Thoracic aorta (tissue), 2 donors: ENCODE results near the gene CCDC142. TPM values are rescaled to one million over a fixed set of nuclear protein-coding genes. Genes with fewer than 3 reads are reported as not detected.
A peak's percentile ranks its signal among the peaks of the same experiment; 100 is the strongest.

Experiments
- ATAC-seq: fragments of 150-250 bp; one replicate; pipeline ENCODE4 v1.8.0; 2017; ENCODE audit warnings: low read depth; ENCODE audit not compliant: insufficient number of reproducible peaks, low FRiP score
- DNase-seq: peaks from one replicate; pipeline ENCODE4 v3.0.0-alpha.2; 2020; ENCODE audit warnings: low spot score
- H3K27ac ChIP-seq, 2 donors: fragments of 200-600 bp; sonication (generic); 1 replicate in 1 of 2; 2 replicates in 1 of 2; pipeline ENCODE4 v1.5.1; 2016; ENCODE audit warnings: mild to moderate bottlenecking in 2 of 2, moderate library complexity in 2 of 2
- H3K27me3 ChIP-seq: fragments of 200-600 bp; sonication (generic); replicated peaks from 2 replicates; pipeline ENCODE4 v1.6.0; 2016; ENCODE audit warnings: mild to moderate bottlenecking; ENCODE audit not compliant: insufficient read depth
- H3K36me3 ChIP-seq: fragments of 200-600 bp; sonication (generic); one replicate; pipeline ENCODE4 v1.5.1; 2016
- H3K4me1 ChIP-seq, 2 donors: fragments of 200-600 bp; sonication (generic); 1 replicate in 1 of 2; 2 replicates in 1 of 2; pipeline versions ENCODE4 v1.5.1 to v1.6.0; 2016; ENCODE audit warnings: low read depth in 2 of 2, mild to moderate bottlenecking in 1 of 2; ENCODE audit not compliant: control insufficient read depth in 1 of 2
- H3K4me3 ChIP-seq: fragments of 200-600 bp; sonication (generic); 2 replicates; pipeline ENCODE4 v1.5.1; 2016; ENCODE audit warnings: mild to moderate bottlenecking
- H3K9me3 ChIP-seq: fragments of 200-600 bp; sonication (generic); 2 replicates; pipeline ENCODE4 v1.5.1; 2016
- total RNA-seq, 2 donors: library from RNA; depleted of rRNA; stranded (reverse); fragments of >200 nt; gene quantifications; one replicate each; pipeline versions ENCODE4 v1.1.0 to v1.2.3, GENCODE V29; 2016
- TF ChIP-seq, protein P1 (sequence below): fragments of 200-600 bp; sonication (generic); IDR thresholded peaks from one replicate; pipeline ENCODE4 v1.5.1; 2019; ENCODE audit warnings: antibody characterized with exemption

The CCDC142 gene
- total RNA-seq, 2 donors from 2014 or later = 31.5 to 43.4 TPM

- no peak overlapping the region for H3K4me3 ChIP-seq
- H3K4me1 ChIP-seq = peaks cover 16 to 41% of the 10 kb centered on the region in 2 donors
- DNase-seq (no peak), ATAC-seq (no peak)
- no peaks in the 10 kb centered on the region for H3K9me3 ChIP-seq
- H3K36me3 ChIP-seq = peaks cover 6% of the 10 kb centered on the region
- no peak overlapping the region for H3K27ac ChIP-seq
- peaks cover 6% of the 10 kb centered on the region for H3K27me3 ChIP-seq
- TF ChIP-seq, protein P1, sequence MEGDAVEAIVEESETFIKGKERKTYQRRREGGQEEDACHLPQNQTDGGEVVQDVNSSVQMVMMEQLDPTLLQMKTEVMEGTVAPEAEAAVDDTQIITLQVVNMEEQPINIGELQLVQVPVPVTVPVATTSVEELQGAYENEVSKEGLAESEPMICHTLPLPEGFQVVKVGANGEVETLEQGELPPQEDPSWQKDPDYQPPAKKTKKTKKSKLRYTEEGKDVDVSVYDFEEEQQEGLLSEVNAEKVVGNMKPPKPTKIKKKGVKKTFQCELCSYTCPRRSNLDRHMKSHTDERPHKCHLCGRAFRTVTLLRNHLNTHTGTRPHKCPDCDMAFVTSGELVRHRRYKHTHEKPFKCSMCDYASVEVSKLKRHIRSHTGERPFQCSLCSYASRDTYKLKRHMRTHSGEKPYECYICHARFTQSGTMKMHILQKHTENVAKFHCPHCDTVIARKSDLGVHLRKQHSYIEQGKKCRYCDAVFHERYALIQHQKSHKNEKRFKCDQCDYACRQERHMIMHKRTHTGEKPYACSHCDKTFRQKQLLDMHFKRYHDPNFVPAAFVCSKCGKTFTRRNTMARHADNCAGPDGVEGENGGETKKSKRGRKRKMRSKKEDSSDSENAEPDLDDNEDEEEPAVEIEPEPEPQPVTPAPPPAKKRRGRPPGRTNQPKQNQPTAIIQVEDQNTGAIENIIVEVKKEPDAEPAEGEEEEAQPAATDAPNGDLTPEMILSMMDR = no peak
Measured at GRCh38 chr2:74499940-74500577, 17.3 kb upstream of the CCDC142 start.

DNA sequence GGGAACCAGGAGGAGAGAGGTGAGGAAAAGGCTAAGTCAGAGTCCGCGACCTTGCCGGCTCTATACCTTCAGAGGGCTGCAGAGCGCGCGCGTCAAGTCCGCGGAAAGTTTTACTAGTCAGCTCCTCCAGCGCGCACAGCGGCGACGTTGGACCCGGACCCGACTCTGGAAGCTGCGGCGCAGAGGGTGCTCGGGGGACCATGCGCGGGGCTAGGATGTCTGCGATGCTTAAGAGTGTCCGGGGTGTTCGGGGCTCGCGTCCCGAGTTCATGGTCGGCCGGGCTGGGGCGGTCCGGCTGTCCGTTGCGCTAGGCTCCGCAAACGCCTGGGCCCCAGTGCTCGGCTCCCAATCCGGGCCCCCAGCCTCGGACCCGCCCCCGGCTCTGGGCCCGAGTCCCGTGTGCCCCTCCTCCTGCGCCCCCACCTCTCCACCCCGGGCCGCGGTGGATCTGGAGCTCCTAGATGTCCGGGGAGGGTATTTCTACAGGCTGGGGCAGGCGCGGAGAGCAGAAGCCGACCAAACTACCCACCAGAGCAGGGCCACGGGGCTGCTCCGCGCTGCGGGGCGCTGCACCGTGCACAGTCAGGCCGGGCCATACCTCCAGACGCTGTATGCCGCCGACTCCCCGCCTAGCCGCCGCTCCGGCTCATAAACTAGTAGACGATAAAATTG lies 16.6 kb upstream of the CCDC142 start, which contains the start of gene LBX2:
TSS of gene LBX2 (minus strand) at position 337 of the 673 bp plus-strand sequence. CDS start at position 271, 66 bp downstream.
- DNase-seq (no peak), ATAC-seq (no peak)
- Histone ChIP-seq H3K36me3 (no peaks in the 10 kb centered on the region), H3K27ac (peak within 1 kb of the TSS in 1 of 2 donors; percentile 37), H3K4me3 (peak within 1 kb of the TSS; percentile 65), H3K9me3 (no peaks in the 10 kb centered on the region), H3K27me3 (peaks cover 6% of the 10 kb centered on the region), H3K4me1 (peaks cover 16 to 41% of the 10 kb centered on the region in 2 donors)
- TF ChIP-seq, protein P1 = no peak

DNA sequence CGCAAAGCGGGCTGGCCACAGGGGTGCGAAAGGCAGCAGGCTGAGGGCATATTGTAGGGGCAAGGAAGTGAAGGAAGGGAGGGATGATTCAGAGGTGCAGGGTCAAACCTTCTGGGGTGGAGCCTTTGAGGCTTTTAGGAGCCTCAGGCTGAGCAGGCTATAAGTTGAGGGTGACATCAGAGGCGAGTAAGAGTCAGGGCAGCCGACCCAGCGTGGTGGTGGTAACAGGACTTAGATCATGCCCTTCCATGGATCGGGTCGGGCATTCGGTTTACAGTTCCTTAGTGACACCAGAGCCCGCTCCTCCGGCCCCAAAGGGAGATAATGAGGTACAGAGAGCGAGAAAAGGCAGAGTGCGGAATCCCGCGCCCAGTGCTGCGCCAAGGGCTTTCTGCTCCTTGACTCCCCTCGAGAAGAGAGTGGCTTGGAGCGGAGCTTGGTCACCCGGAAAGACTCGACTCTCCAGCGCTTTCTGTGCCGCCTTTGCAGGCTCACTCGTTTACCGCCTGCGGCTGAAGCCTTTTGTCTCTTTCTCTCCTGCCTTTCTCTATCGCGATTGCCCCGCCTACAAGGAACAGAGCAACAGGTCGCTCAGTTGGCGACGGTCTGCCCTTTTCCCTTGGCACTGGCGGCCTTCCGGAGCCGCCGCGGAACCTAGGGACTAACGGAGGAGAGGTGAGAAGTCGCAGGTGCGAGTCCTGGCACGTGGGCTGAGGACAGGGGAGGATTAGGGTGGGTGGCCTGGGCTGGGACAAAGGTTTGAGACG lies 15.9 kb upstream of the CCDC142 start:
- DNase-seq = no peak
- H3K9me3 ChIP-seq = no peaks in the 10 kb centered on the region
- H3K27ac ChIP-seq = peak overlapping the region in 1 of 2 donors; percentile 37
- H3K27me3 ChIP-seq = peaks cover 6% of the 10 kb centered on the region
- H3K4me3 ChIP-seq = peak overlapping the region; percentile 65
- peaks cover 16 to 41% of the 10 kb centered on the region in 2 donors for H3K4me1 ChIP-seq
- TF ChIP-seq, protein P1 = no peak
- peaks cover 1% of the 10 kb centered on the region for H3K36me3 ChIP-seq
- ATAC-seq = no peak

GRCh38 chr2:74497777-74498499 lies 15.1 kb upstream of the CCDC142 start:
- ATAC-seq (no peak), DNase-seq (no peak)
- peak overlapping the region; percentile 65 for H3K4me3 ChIP-seq
- TF ChIP-seq, protein P1 = no peak
- peaks cover 16 to 33% of the 10 kb centered on the region in 2 donors for H3K4me1 ChIP-seq
- H3K27ac ChIP-seq = peak overlapping the region in 1 of 2 donors; percentile 37
- H3K27me3 ChIP-seq = peaks cover 6% of the 10 kb centered on the region
- peaks cover 9% of the 10 kb centered on the region for H3K36me3 ChIP-seq
- no peaks in the 10 kb centered on the region for H3K9me3 ChIP-seq
